NT2/D1 (cell line): ENCODE results near the gene GRIN1.

Experiments
- DNase-seq: peaks from one replicate; pipeline ENCODE4 v3.0.0-alpha.2; 2011; ENCODE audit warnings: low read depth, low spot score
- H3K27me3 ChIP-seq: 2 replicates; pipeline ENCODE4 v1.6.0; 2011; ENCODE audit warnings: mild to moderate bottlenecking; ENCODE audit not compliant: insufficient read length, insufficient read depth
- H3K36me3 ChIP-seq: 2 replicates; pipeline ENCODE4 v1.6.1; 2011; ENCODE audit warnings: mild to moderate bottlenecking, low read length, mixed read lengths; ENCODE audit not compliant: insufficient read depth, insufficient read length
- H3K4me1 ChIP-seq: 2 replicates; pipeline ENCODE4 v1.5.1; 2011; ENCODE audit not compliant: insufficient read depth, insufficient read length
- H3K4me3 ChIP-seq: 2 replicates; pipeline ENCODE4 v1.5.1; 2011; ENCODE audit warnings: low read depth; ENCODE audit not compliant: insufficient read length
- H3K9ac ChIP-seq: 2 replicates; pipeline ENCODE4 v1.6.0; 2011; ENCODE audit warnings: low read depth; ENCODE audit not compliant: insufficient read length
- H3K9me3 ChIP-seq: 2 replicates; pipeline ENCODE4 v1.5.1; 2011; ENCODE audit warnings: mild to moderate bottlenecking, low read length; ENCODE audit not compliant: insufficient read depth
- SUZ12 ChIP-seq: IDR thresholded peaks from 2 replicates; pipeline ENCODE4 v1.6.1; 2011; ENCODE audit not compliant: insufficient read length, insufficient read depth; ENCODE audit errors: extremely low read depth
- YY1 ChIP-seq: IDR thresholded peaks from 2 replicates; pipeline ENCODE4 v1.6.1; 2011; ENCODE audit not compliant: insufficient read length, insufficient read depth
- ZNF274 ChIP-seq: IDR thresholded peaks from 2 replicates; pipeline ENCODE4 v1.6.1; 2011; ENCODE audit warnings: mild to moderate bottlenecking, low read depth, low read length

GRIN1 gene

DNA sequence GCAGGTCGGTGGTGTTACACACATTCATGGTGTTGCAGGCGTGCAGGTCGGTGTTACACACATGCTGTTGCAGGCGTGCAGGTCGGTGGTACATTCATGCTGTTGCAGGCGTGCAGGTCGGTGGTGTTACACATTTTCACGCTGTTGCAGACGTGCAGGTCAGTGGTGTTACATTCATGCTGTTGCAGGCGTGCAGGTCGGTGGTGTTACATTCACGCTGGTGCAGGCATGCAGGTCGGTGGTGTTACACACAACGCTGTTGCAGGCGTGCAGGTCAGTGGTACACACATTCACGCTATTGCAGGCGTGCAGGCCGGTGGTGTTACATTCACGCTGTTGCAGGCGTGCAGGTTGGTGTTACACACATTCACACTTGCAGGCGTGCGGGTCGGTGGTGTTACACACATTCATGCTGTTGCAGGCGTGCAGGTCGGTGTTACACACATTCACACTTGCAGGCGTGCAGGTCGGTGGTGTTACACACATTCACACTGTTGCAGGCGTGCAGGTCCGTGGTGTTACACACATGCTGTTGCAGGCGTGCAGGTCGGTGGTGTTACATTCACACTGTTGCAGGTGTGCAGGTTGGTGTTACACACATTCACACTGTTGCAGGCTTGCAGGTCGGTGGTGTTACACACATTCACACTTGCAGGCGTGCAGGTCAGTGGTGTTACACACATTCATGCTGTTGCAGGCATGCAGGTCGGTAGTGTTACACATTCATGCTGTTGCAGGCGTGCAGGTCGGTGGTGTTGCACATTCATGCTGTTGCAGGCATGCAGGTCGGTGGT lies 35.6 kb upstream of the GRIN1 start:
- Histone ChIP-seq H3K9ac (no peak overlapping the region), H3K27me3 (no peaks in the 10 kb centered on the region), H3K4me1 (peaks cover 2% of the 10 kb centered on the region), H3K4me3 (no peak overlapping the region), H3K36me3 (peaks cover 92% of the 10 kb centered on the region), H3K9me3 (peaks cover 23% of the 10 kb centered on the region)
- TF ChIP-seq ZNF274, result no peak
- no peak for TF ChIP-seq YY1
- TF ChIP-seq SUZ12, result no peak
- no peak for DNase-seq

DNA sequence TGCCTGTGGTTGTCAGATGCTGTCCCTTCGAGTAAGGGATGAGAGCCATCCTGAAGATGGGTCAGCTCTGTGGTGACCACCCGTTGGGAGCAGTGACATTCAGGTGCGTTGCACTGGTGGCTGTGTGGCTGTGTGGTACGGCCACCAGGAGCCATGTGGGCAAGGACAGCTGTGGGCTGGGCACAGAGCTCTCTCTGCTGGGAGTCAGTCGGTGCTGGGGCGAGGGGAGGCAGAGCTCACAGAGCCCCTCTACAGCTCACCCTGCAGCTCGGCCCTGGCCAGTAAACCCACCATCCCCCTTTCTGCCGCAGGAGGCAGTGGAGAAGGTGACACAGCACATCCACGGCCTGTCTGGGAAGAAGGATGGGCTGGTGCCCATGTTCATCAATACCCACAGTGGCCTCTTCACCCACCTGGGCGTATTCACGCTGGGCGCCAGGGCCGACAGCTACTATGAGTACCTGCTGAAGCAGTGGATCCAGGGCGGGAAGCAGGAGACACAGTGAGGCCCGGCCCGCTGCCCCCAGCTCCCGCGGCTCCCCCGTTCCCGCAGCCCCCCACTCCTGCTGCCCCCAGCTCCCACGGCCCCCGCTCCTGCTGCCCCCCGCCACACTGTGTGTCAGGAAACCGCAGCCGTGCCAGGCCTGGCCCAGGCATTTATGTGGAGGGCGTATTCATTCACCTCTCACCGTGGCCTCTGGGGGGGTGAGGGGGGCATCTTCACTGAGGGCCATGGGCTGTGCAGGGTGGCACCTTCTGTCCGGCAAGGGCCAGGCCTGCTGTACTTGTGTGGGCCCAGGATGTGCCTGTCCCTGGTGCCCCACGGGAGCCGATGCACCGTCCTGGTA lies 32.9 kb upstream of the GRIN1 start:
- DNase-seq, result no peak
- TF ChIP-seq YY1, result no peak
- no peak for TF ChIP-seq ZNF274
- TF ChIP-seq SUZ12, result no peak
- Histone ChIP-seq H3K4me1 (peaks cover 3% of the 10 kb centered on the region), H3K36me3 (peaks cover 94% of the 10 kb centered on the region), H3K9ac (no peak overlapping the region), H3K27me3 (no peaks in the 10 kb centered on the region), H3K4me3 (no peak overlapping the region), H3K9me3 (peaks cover 23% of the 10 kb centered on the region)

DNA sequence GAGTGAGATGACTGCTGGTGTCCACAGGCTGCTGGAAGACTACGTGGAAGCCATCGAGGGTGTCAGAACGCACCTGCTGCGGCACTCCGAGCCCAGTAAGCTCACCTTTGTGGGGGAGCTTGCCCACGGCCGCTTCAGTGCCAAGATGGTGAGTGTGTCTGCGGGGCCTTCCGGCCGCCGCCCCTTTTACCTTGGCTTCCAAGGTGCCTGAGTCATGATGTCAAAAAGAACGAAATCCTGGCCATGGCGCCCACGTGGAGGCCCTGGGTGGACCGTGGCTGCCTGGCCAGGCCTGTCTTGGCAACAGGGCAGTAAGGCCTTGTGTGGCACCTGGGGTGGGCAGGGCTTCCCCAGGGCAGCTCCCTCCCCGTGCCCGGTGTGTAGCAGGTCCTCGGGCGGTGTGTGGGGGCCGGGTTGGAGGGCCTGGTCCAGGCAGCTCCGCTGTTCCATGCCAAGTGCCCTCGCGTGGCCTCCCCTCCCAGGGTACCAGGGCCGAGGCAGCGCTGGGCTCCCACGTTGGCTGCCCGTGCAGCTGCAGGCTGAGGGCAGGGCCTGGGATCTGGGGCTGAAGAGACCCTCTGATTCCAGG lies 32.2 kb upstream of the GRIN1 start:
- peaks cover 92% of the 10 kb centered on the region for H3K36me3 ChIP-seq
- H3K9ac ChIP-seq, result no peak overlapping the region
- peaks cover 3% of the 10 kb centered on the region for H3K4me1 ChIP-seq
- peaks cover 18% of the 10 kb centered on the region for H3K9me3 ChIP-seq
- TF ChIP-seq YY1 (no peak), SUZ12 (no peak), ZNF274 (no peak)
- H3K27me3 ChIP-seq, result no peaks in the 10 kb centered on the region
- DNase-seq, result no peak
- no peak overlapping the region for H3K4me3 ChIP-seq

DNA sequence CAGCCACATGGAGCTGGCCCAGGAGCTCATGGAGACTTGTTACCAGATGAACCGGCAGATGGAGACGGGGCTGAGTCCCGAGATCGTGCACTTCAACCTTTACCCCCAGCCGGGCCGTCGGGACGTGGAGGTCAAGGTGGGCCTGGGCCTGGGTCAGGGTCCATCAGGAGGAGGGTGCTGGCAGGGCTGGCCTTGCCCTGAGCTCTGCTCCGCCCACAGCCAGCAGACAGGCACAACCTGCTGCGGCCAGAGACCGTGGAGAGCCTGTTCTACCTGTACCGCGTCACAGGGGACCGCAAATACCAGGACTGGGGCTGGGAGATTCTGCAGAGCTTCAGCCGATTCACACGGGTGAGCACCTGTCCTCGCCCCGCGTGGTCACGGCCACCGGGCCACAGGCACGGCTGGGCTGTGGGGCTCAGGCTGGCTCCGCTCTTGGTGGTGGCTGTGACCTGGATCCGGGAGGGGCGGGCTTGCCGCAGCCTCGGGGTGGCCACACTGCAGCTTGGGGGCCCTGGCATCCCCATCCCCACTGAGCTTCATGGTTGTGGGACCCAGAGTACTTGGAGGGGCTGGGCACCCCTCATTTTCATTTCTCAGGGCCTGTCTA lies 31.5 kb upstream of the GRIN1 start:
- Histone ChIP-seq H3K4me3 (no peak overlapping the region), H3K27me3 (no peaks in the 10 kb centered on the region), H3K9ac (no peak overlapping the region), H3K4me1 (peaks cover 3% of the 10 kb centered on the region), H3K9me3 (peaks cover 12% of the 10 kb centered on the region; the same call in 1 of the 2 replicates), H3K36me3 (peaks cover 92% of the 10 kb centered on the region)
- DNase-seq, result no peak
- TF ChIP-seq ZNF274 (no peak), SUZ12 (no peak), YY1 (no peak)

DNA sequence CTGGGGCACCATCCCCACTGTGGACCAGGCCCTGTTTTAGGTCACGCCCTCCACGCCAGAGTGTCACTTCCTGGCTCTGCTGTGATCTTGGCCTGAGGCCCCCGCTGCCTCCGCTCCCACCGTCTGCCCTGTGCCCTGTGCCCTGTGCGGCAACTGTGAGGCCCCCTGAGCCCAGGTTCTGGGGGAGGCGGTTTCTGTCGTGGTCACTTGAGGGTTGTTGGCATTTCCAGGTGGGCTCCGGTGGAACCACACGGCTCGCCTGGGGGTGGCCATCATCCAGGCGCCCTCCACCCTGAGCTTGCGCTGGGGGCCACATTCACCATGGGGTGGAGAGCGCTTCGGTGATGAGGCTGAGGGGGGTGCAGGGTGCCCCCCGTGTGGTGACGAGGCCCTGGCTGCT lies 31.0 kb upstream of the GRIN1 start:
- DNase-seq, result no peak
- Histone ChIP-seq H3K27me3 (peaks cover 2% of the 10 kb centered on the region), H3K4me1 (peaks cover 5% of the 10 kb centered on the region), H3K9ac (no peak overlapping the region), H3K36me3 (peaks cover 92% of the 10 kb centered on the region), H3K9me3 (peaks cover 6% of the 10 kb centered on the region; the same call in 1 of the 2 replicates), H3K4me3 (no peak overlapping the region)
- TF ChIP-seq SUZ12 (no peak), YY1 (no peak)

DNA sequence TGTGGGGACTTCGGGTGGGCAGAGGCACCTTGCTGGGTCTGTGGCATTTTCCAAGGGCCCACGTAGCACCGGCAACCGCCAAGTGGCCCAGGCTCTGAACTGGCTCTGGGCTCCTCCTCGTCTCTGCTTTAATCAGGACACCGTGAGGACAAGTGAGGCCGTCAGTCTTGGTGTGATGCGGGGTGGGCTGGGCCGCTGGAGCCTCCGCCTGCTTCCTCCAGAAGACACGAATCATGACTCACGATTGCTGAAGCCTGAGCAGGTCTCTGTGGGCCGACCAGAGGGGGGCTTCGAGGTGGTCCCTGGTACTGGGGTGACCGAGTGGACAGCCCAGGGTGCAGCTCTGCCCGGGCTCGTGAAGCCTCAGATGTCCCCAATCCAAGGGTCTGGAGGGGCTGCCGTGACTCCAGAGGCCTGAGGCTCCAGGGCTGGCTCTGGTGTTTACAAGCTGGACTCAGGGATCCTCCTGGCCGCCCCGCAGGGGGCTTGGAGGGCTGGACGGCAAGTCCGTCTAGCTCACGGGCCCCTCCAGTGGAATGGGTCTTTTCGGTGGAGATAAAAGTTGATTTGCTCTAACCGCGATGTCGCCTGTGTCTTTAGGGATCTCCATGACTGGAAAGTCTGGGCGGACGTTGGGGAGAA lies 30.2 kb upstream of the GRIN1 start:
- H3K27me3 ChIP-seq, result peaks cover 9% of the 10 kb centered on the region
- no peak for DNase-seq
- no peak overlapping the region for H3K9ac ChIP-seq
- H3K4me3 ChIP-seq, result no peak overlapping the region
- peaks cover 6% of the 10 kb centered on the region for H3K4me1 ChIP-seq
- H3K36me3 ChIP-seq, result peaks cover 88% of the 10 kb centered on the region
- TF ChIP-seq SUZ12 (no peak), YY1 (no peak), ZNF274 (no peak)
- H3K9me3 ChIP-seq, result no peaks in the 10 kb centered on the region
